ENCODE data around the gene HSPB7. TPM values are rescaled to one million over a fixed set of nuclear protein-coding genes. Genes with fewer than 3 reads are reported as not detected.
"Not testable (repeated sequence)": the region's sequence is repeated elsewhere in the genome, so short reads cannot be mapped to it uniquely, and the experiment has no call there.

Gene HSPB7
- total RNA-seq, 3 donors from 2014 or later: 1.5 to 78.0 (median 13.0) TPM

- no peak for TF ChIP-seq CTCF (IDR thresholded peaks at IDR 0.05)
- no peak within 1 kb of the TSS for H3K4me3 ChIP-seq
- no peaks in the 10 kb centered on the region for H3K9me3 ChIP-seq
- peak; percentile 71 for ATAC-seq
- DNase-seq: peak in 2 of 3 donors; percentile 59 to 66
- H3K36me3 ChIP-seq (ENCODE audit: low read depth): no peaks in the 10 kb centered on the region
- no peaks in the 10 kb centered on the region for H3K4me1 ChIP-seq (ENCODE audit: low read depth)
- intact Hi-C loops (cut with DNase I, micrococcal nuclease): no loop called here
Observed at GRCh38 chr1:16043521-16043920, 25.7 kb upstream of the HSPB7 start, which contains the start of gene CLCNKB. Gene CLCNKB, plus strand, starts transcription at chr1:16043782. Its CDS starts 711 bp downstream, at chr1:16044493.

- intact Hi-C loops (cut with DNase I, micrococcal nuclease); H3K9me3 ChIP-seq; H3K4me3 ChIP-seq; H3K36me3 ChIP-seq (ENCODE audit: low read depth); H3K4me1 ChIP-seq (ENCODE audit: low read depth); DNase-seq: not testable (repeated sequence)
- peak; percentile 17 for ATAC-seq
Observed at GRCh38 chr1:16042654-16043053, 24.8 kb upstream of the HSPB7 start.

GRCh38 chr1:16042096-16042495 lies 24.3 kb upstream of the HSPB7 start:
- no peaks in the 10 kb centered on the region for H3K36me3 ChIP-seq (ENCODE audit: low read depth)
- ATAC-seq: no peak
- no peak for DNase-seq
- no peaks in the 10 kb centered on the region for H3K9me3 ChIP-seq
- H3K4me3 ChIP-seq: no peak overlapping the region
- H3K4me1 ChIP-seq (ENCODE audit: low read depth): no peaks in the 10 kb centered on the region
- intact Hi-C loops (cut with DNase I, micrococcal nuclease): no loop called here
- TF ChIP-seq CTCF (IDR thresholded peaks at IDR 0.05): no peak

- H3K4me3 ChIP-seq: no peak overlapping the region
- H3K9me3 ChIP-seq: no peaks in the 10 kb centered on the region
- intact Hi-C loops (cut with DNase I, micrococcal nuclease): no loop called here
- TF ChIP-seq CTCF (IDR thresholded peaks at IDR 0.05): no peak
- DNase-seq (no peak), ATAC-seq (no peak)
- H3K36me3 ChIP-seq (ENCODE audit: low read depth): no peaks in the 10 kb centered on the region
- no peaks in the 10 kb centered on the region for H3K4me1 ChIP-seq (ENCODE audit: low read depth)
Observed at GRCh38 chr1:16041200-16041599, 23.4 kb upstream of the HSPB7 start.

GRCh38 chr1:16039871-16040270 lies 22.0 kb upstream of the HSPB7 start:
- DNase-seq; H3K4me1 ChIP-seq (ENCODE audit: low read depth); H3K4me3 ChIP-seq; intact Hi-C loops (cut with DNase I, micrococcal nuclease); H3K36me3 ChIP-seq (ENCODE audit: low read depth); H3K9me3 ChIP-seq; ATAC-seq: not testable (repeated sequence)

- ATAC-seq: peak; percentile 50
- no peak for TF ChIP-seq CTCF (IDR thresholded peaks at IDR 0.05)
- Histone ChIP-seq H3K4me3 (no peak overlapping the region), H3K36me3 (ENCODE audit: low read depth) (no peaks in the 10 kb centered on the region), H3K4me1 (ENCODE audit: low read depth) (no peaks in the 10 kb centered on the region), H3K9me3 (no peaks in the 10 kb centered on the region)
- intact Hi-C loops (cut with DNase I, micrococcal nuclease): no loop called here
- DNase-seq: no peak
Observed at GRCh38 chr1:16038620-16038912, 20.7 kb upstream of the HSPB7 start.

- ATAC-seq: not testable (repeated sequence)
Observed at GRCh38 chr1:16036461-16036860, 18.6 kb upstream of the HSPB7 start.

GRCh38 chr1:16033103-16033632 lies 15.3 kb upstream of the HSPB7 start:
- intact Hi-C loops (cut with DNase I, micrococcal nuclease); H3K36me3 ChIP-seq (ENCODE audit: low read depth); H3K4me3 ChIP-seq; H3K4me1 ChIP-seq (ENCODE audit: low read depth); ATAC-seq; H3K9me3 ChIP-seq: not testable (repeated sequence)
- peak in 1 of 3 donors; percentile 34 for DNase-seq

More at GRCh38 chr1:16036461-16036860, 18.6 kb upstream of the HSPB7 start:
- intact Hi-C loops (cut with DNase I, micrococcal nuclease); H3K9me3 ChIP-seq; H3K4me3 ChIP-seq; H3K36me3 ChIP-seq (ENCODE audit: low read depth); DNase-seq; H3K4me1 ChIP-seq (ENCODE audit: low read depth): not testable (repeated sequence)
